Breast epithelium (tissue), 4 donors: ENCODE data around the gene PDSS2. TPM values are rescaled to one million over a fixed set of nuclear protein-coding genes. Genes with fewer than 3 reads are reported as not detected.

Experiments
- DNase-seq, 2 donors: peaks; one replicate each; pipeline ENCODE4 v3.0.0-alpha.2; 2019; ENCODE audit warnings: low spot score in 2 of 2
- H3K27ac ChIP-seq, 2 donors: fragments of 200-600 bp; sonication (generic) in 1 of 2; one replicate each; pipeline ENCODE4 v1.5.1; 2016 to 2019; ENCODE audit warnings: mild to moderate bottlenecking in 1 of 2
- H3K27me3 ChIP-seq, 2 donors: fragments of 200-600 bp; sonication (generic) in 1 of 2; one replicate each; pipeline versions ENCODE4 v1.5.1 to v1.6.0; 2017 to 2019; ENCODE audit warnings: control low read depth in 1 of 2, mild to moderate bottlenecking in 1 of 2
- H3K36me3 ChIP-seq: fragments of 200-600 bp; one replicate; pipeline ENCODE4 v1.5.1; 2019
- H3K4me1 ChIP-seq, 2 donors: fragments of 200-600 bp; sonication (generic); one replicate each; pipeline ENCODE4 v1.5.1; 2016 to 2019; ENCODE audit warnings: control low read depth in 1 of 2
- H3K4me3 ChIP-seq, 3 donors: fragments of 200-600 bp; sonication (generic); 1 replicate in 2 of 3; 2 replicates in 1 of 3; pipeline ENCODE4 v1.5.1; 2016 to 2019; ENCODE audit warnings: mild to moderate bottlenecking in 3 of 3, moderate library complexity in 2 of 3
- H3K9me3 ChIP-seq, 2 donors: fragments of 200-600 bp; sonication (generic) in 1 of 2; one replicate each; pipeline ENCODE4 v1.5.1; 2016 to 2019; ENCODE audit warnings: control low read depth in 1 of 2
- POLR2A ChIP-seq: fragments of 450-650 bp; IDR thresholded peaks from one replicate; pipeline ENCODE4 v1.6.1; 2016; ENCODE audit warnings: antibody characterized with exemption, mild to moderate bottlenecking, moderate library complexity
- POLR2AphosphoS5 ChIP-seq, 3 donors: sonication (generic); formaldehyde crosslinking; IDR thresholded peaks; one replicate each; pipeline ENCODE4 v1.6.1; 2017; ENCODE audit warnings: antibody characterized with exemption in 3 of 3
- intact Hi-C: fragments of 100-400 bp; cut with DNase I; formaldehyde crosslinking; loops from one replicate; pipeline ENCODE4 v1.15.1; 2023; ENCODE audit warnings: low total_unique reads
- total RNA-seq, 3 donors: library from RNA; depleted of rRNA; stranded (reverse); fragments of >200 nt; gene quantifications; one replicate each; pipeline ENCODE4 v1.1.0, GENCODE V29; 2016
- TF ChIP-seq, protein P1 (sequence below), 3 donors: fragments of 450-650 bp; IDR thresholded peaks; one replicate each; pipeline ENCODE4 v1.5.1; 2016 to 2017; ENCODE audit warnings: antibody characterized with exemption in 3 of 3, mild to moderate bottlenecking in 3 of 3, moderate library complexity in 3 of 3

PDSS2 gene
- total RNA-seq, 3 donors from 2014 or later: 6.9 to 13.5 (median 11.1) TPM

DNA sequence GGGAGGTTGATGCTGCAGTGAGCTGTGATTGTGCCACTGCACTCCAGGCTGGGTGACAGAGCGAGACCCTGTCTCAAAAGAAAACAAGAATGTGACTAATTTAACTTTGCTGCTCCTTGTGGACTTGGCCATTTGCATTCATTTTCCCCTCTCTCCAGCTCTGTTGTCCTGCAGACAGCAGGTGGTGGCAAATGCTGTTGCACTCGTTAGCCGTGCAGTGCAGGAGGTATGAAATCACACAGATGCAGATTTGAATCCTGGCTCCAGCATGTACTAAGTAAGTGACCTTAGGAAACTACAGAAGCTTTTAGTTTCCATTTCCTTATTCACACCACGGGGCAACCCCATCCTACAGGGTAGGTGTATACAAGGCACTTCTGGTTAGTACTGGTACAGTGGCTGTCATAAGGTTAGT, 334.4 kb downstream of the PDSS2 start:
- Histone ChIP-seq H3K9me3 (no peaks in the 10 kb centered on the region), H3K27ac (no peak overlapping the region), H3K4me1 (no peaks in the 10 kb centered on the region), H3K36me3 (no peaks in the 10 kb centered on the region), H3K27me3 (no peaks in the 10 kb centered on the region), H3K4me3 (no peak overlapping the region)
- DNase-seq: no peak
- TF ChIP-seq POLR2AphosphoS5 (IDR thresholded peaks at IDR 0.05) (no peak), POLR2A (no peak)
- TF ChIP-seq, protein P1, sequence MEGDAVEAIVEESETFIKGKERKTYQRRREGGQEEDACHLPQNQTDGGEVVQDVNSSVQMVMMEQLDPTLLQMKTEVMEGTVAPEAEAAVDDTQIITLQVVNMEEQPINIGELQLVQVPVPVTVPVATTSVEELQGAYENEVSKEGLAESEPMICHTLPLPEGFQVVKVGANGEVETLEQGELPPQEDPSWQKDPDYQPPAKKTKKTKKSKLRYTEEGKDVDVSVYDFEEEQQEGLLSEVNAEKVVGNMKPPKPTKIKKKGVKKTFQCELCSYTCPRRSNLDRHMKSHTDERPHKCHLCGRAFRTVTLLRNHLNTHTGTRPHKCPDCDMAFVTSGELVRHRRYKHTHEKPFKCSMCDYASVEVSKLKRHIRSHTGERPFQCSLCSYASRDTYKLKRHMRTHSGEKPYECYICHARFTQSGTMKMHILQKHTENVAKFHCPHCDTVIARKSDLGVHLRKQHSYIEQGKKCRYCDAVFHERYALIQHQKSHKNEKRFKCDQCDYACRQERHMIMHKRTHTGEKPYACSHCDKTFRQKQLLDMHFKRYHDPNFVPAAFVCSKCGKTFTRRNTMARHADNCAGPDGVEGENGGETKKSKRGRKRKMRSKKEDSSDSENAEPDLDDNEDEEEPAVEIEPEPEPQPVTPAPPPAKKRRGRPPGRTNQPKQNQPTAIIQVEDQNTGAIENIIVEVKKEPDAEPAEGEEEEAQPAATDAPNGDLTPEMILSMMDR (IDR thresholded peaks at IDR 0.05): no peak
- intact Hi-C loops: no loop called here

GRCh38 chr6:107123501-107123900, 335.9 kb downstream of the PDSS2 start:
- H3K36me3 ChIP-seq: no peaks in the 10 kb centered on the region
- no peaks in the 10 kb centered on the region for H3K27me3 ChIP-seq
- intact Hi-C loops: no loop called here
- H3K27ac ChIP-seq: no peak overlapping the region
- H3K9me3 ChIP-seq: no peaks in the 10 kb centered on the region
- no peak for DNase-seq
- H3K4me3 ChIP-seq: no peak overlapping the region
- no peaks in the 10 kb centered on the region for H3K4me1 ChIP-seq
- TF ChIP-seq, protein P1 (IDR thresholded peaks at IDR 0.05): no peak
- TF ChIP-seq POLR2AphosphoS5 (IDR thresholded peaks at IDR 0.05) (no peak), POLR2A (no peak)

DNA sequence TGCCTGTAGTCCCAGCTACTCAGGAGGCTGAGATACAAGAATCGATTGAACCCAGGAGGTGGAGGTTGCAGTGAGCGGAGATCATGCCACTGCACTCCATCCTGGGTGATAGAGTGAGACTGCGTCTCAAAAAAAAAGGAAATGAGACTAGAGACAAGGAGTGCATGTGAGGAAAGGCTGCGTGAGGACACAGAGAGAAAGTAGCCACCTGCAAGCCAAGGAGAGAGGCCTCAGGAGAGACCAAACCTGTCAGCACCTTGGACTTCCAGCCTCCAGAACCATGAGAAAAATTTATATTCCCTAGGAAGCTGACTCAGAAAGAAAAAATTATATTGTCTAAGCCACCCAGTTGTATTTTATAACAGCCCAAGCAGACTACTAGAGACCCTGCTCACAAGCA, 336.6 kb downstream of the PDSS2 start:
- intact Hi-C loops: no loop called here

GRCh38 chr6:107121964-107122495, 337.3 kb downstream of the PDSS2 start:
- no peaks in the 10 kb centered on the region for H3K4me1 ChIP-seq
- H3K9me3 ChIP-seq: no peaks in the 10 kb centered on the region
- no peak overlapping the region for H3K4me3 ChIP-seq
- intact Hi-C loops: no loop called here
- TF ChIP-seq, protein P1 (IDR thresholded peaks at IDR 0.05): no peak
- TF ChIP-seq POLR2A (no peak), POLR2AphosphoS5 (IDR thresholded peaks at IDR 0.05) (no peak)
- no peaks in the 10 kb centered on the region for H3K27me3 ChIP-seq
- no peak for DNase-seq
- H3K27ac ChIP-seq: no peak overlapping the region
- H3K36me3 ChIP-seq: no peaks in the 10 kb centered on the region

More for the DNA sequence above, 336.6 kb downstream of the PDSS2 start:
- Histone ChIP-seq H3K4me1 (no peaks in the 10 kb centered on the region), H3K4me3 (no peak overlapping the region), H3K27ac (no peak overlapping the region), H3K9me3 (no peaks in the 10 kb centered on the region), H3K36me3 (no peaks in the 10 kb centered on the region), H3K27me3 (no peaks in the 10 kb centered on the region)
- TF ChIP-seq, protein P1 (IDR thresholded peaks at IDR 0.05): no peak
- TF ChIP-seq POLR2A (no peak), POLR2AphosphoS5 (IDR thresholded peaks at IDR 0.05) (no peak)
- DNase-seq: no peak

- TF ChIP-seq POLR2A (no peak), POLR2AphosphoS5 (IDR thresholded peaks at IDR 0.05) (no peak)
- TF ChIP-seq, protein P1 (IDR thresholded peaks at IDR 0.05): no peak
- Histone ChIP-seq H3K27me3 (no peaks in the 10 kb centered on the region), H3K27ac (no peak overlapping the region), H3K36me3 (no peaks in the 10 kb centered on the region), H3K9me3 (no peaks in the 10 kb centered on the region), H3K4me1 (no peaks in the 10 kb centered on the region), H3K4me3 (no peak overlapping the region)
- no peak for DNase-seq
- intact Hi-C loops: no loop called here
These were observed 338.1 kb downstream of the PDSS2 start for GRCh38 chr6:107121266-107121665.
